Colonic mucosa (tissue), 4 donors: ENCODE results near the gene CACNA2D2. TPM values are rescaled to one million over a fixed set of nuclear protein-coding genes. Genes with fewer than 3 reads are reported as not detected.

Source experiments
- DNase-seq: peaks from one replicate; pipeline ENCODE4 v3.0.0-alpha.2; 2020
- H3K27ac ChIP-seq: fragments of 200-600 bp; one replicate; pipeline ENCODE4 v1.8.0; 2021
- H3K27me3 ChIP-seq: fragments of 200-600 bp; one replicate; pipeline ENCODE4 v1.8.0; 2021
- H3K36me3 ChIP-seq: fragments of 200-600 bp; one replicate; pipeline ENCODE4 v1.8.0; 2021
- H3K4me1 ChIP-seq: fragments of 200-600 bp; one replicate; pipeline ENCODE4 v1.8.0; 2021; ENCODE audit warnings: mild to moderate bottlenecking
- H3K4me3 ChIP-seq: fragments of 200-600 bp; one replicate; pipeline ENCODE4 v1.8.0; 2021
- H3K9ac ChIP-seq, 2 donors: one replicate each; pipeline ENCODE4 v1.7.0; 2013; ENCODE audit warnings: control low read depth in 2 of 2, low read depth in 2 of 2, low read length in 2 of 2
- H3K9me3 ChIP-seq: fragments of 200-600 bp; one replicate; pipeline ENCODE4 v1.8.0; 2021
- intact Hi-C: fragments of 100-400 bp; cut with DNase I; formaldehyde crosslinking; loops from one replicate; pipeline ENCODE4 v1.14.1; 2022
- total RNA-seq, 2 donors: library from RNA; stranded (reverse); fragmentation: NEBNext Ultra II Directional in 1 of 2; extraction: Animal tissue kit (Norgen Biotek cat#: 25700) in 1 of 2; gene quantifications; one replicate each; pipeline ENCODE4 v1.2.1, GENCODE V29; 2021
- TF ChIP-seq, protein P1 (sequence below): fragments of 200-600 bp; IDR thresholded peaks from one replicate; pipeline ENCODE4 v1.8.0; 2022; ENCODE audit warnings: antibody characterized with exemption, mild to moderate bottlenecking
- donor health status: healthy.
- donor health status: DM: no; HTN: no; CAD: no.
- donor health status: DM: no; HTN: no; CAD: no.

Gene CACNA2D2
- total RNA-seq, 2 donors from 2014 or later: 2.4 to 3.3 TPM

DNA sequence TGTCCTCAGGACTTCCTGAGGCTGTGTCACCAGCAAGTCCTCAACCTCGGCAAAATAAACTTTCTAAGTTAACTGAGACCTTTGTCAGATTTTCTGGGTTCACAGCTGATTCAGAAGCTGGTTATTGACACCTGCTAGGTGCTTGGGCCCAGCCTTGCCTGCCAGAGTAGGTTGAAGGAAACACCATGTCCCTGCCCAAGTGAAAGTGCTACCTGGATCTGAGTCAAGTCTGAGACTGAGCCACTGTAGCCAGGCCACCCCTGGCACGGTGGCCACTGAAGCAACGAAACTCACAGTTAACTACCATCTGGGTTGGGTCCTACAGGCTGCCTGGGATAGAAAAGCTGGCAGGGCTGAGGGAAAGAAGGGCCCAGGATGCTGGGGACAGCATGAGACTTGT, 189.1 kb downstream of the CACNA2D2 start:
- Histone ChIP-seq H3K4me3 (no peak overlapping the region), H3K4me1 (peaks cover 28% of the 10 kb centered on the region), H3K27ac (no peak overlapping the region), H3K27me3 (no peaks in the 10 kb centered on the region), H3K9me3 (no peaks in the 10 kb centered on the region), H3K9ac (no peak overlapping the region), H3K36me3 (no peaks in the 10 kb centered on the region)
- DNase-seq: no peak
- intact Hi-C loops: no loop called here
- TF ChIP-seq, protein P1, sequence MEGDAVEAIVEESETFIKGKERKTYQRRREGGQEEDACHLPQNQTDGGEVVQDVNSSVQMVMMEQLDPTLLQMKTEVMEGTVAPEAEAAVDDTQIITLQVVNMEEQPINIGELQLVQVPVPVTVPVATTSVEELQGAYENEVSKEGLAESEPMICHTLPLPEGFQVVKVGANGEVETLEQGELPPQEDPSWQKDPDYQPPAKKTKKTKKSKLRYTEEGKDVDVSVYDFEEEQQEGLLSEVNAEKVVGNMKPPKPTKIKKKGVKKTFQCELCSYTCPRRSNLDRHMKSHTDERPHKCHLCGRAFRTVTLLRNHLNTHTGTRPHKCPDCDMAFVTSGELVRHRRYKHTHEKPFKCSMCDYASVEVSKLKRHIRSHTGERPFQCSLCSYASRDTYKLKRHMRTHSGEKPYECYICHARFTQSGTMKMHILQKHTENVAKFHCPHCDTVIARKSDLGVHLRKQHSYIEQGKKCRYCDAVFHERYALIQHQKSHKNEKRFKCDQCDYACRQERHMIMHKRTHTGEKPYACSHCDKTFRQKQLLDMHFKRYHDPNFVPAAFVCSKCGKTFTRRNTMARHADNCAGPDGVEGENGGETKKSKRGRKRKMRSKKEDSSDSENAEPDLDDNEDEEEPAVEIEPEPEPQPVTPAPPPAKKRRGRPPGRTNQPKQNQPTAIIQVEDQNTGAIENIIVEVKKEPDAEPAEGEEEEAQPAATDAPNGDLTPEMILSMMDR: no peak

Other genes starting within 250 kb of the CACNA2D2 start
- gene SEMA3B, start 234.5 kb downstream of the CACNA2D2 start, total RNA-seq: 10 to 100 TPM; 51.6 to 57.0 TPM
- gene LSMEM2, start 224.5 kb downstream of the CACNA2D2 start, total RNA-seq: not detected
- gene IFRD2, start 211.2 kb downstream of the CACNA2D2 start, total RNA-seq: 100 to 1,000 TPM in 1 of 2 donors, 10 to 100 TPM in 1; 52.8 to 129 TPM
- gene HYAL3, start 204.2 kb downstream of the CACNA2D2 start, total RNA-seq: 1 to 10 TPM; 2.5 to 4.2 TPM
- gene NAA80, start 204.2 kb downstream of the CACNA2D2 start, total RNA-seq: 1 to 10 TPM; 6.7 to 10.0 TPM
- 10 to 100 TPM in 1 of 2 donors, 1 to 10 TPM in 1; 9.0 to 15.2 TPM for gene HYAL1, start 200.1 kb downstream of the CACNA2D2 start, total RNA-seq
- gene HYAL2, start 180.9 kb downstream of the CACNA2D2 start, total RNA-seq: 10 to 100 TPM; 31.3 to 37.1 TPM
- gene TUSC2, start 175.4 kb downstream of the CACNA2D2 start, total RNA-seq: 10 to 100 TPM; 26.1 to 39.5 TPM
- 10 to 100 TPM; 20.6 to 28.2 TPM for gene RASSF1, start 162.8 kb downstream of the CACNA2D2 start, total RNA-seq
- gene ZMYND10, start 157.9 kb downstream of the CACNA2D2 start, total RNA-seq: 1 to 10 TPM in 1 of 2 donors, under 1 TPM in 1; 0.37 to 1.5 TPM
- gene NPRL2, start 152.9 kb downstream of the CACNA2D2 start, total RNA-seq: 10 to 100 TPM; 23.2 to 29.6 TPM
- 10 to 100 TPM; 30.9 to 46.2 TPM for gene CYB561D2, start 152.8 kb downstream of the CACNA2D2 start, total RNA-seq
- 10 to 100 TPM; 42.1 to 45.0 TPM for gene TMEM115, start 144.1 kb downstream of the CACNA2D2 start, total RNA-seq
- 1 to 10 TPM; 2.4 to 2.9 TPM for gene C3orf18, start 64.1 kb upstream of the CACNA2D2 start, total RNA-seq
- gene HEMK1, start 65.9 kb upstream of the CACNA2D2 start, total RNA-seq: 10 to 100 TPM; 23.0 to 28.5 TPM
- gene CISH, start 108.1 kb upstream of the CACNA2D2 start, total RNA-seq: 10 to 100 TPM; 17.1 to 19.6 TPM
- 10 to 100 TPM; 27.3 to 45.1 TPM for gene MAPKAPK3, start 113.5 kb upstream of the CACNA2D2 start, total RNA-seq
- gene DOCK3, start 171.3 kb upstream of the CACNA2D2 start, total RNA-seq: under 1 TPM; 0.02 to 0.32 TPM